Left ventricle myocardium inferior (tissue), 1 donor: Measurements from ENCODE around the gene ETFDH. TPM values are rescaled to one million over a fixed set of nuclear protein-coding genes. Genes with fewer than 3 reads are reported as not detected.
"Not testable (repeated sequence)": the region's sequence is repeated elsewhere in the genome, so short reads cannot be mapped to it uniquely, and the experiment has no call there.

Experiments
- DNase-seq: peaks from one replicate; pipeline ENCODE4 v3.0.0-alpha.2; 2020
- H3K27ac ChIP-seq: fragments of 200-600 bp; replicated peaks from 2 replicates; pipeline ENCODE4 v1.8.0; 2021
- H3K27me3 ChIP-seq: fragments of 200-600 bp; 2 replicates; pipeline ENCODE4 v1.8.0; 2021; ENCODE audit warnings: low read depth
- H3K36me3 ChIP-seq: fragments of 200-600 bp; 2 replicates; pipeline ENCODE4 v1.8.0; 2021
- H3K4me1 ChIP-seq: fragments of 200-600 bp; 2 replicates; pipeline ENCODE4 v1.8.0; 2021
- H3K4me3 ChIP-seq: fragments of 200-600 bp; 2 replicates; pipeline ENCODE4 v1.8.0; 2021; ENCODE audit warnings: mild to moderate bottlenecking, moderate library complexity
- H3K9me3 ChIP-seq: fragments of 200-600 bp; replicated peaks from 2 replicates; pipeline ENCODE4 v1.8.0; 2021
- intact Hi-C: fragments of 100-400 bp; cut with micrococcal nuclease; formaldehyde crosslinking; loops from one replicate; pipeline ENCODE4 v1.11.0; 2022
- total RNA-seq: library from RNA; stranded (reverse); fragmentation: NEBNext Ultra II Directional; extraction: Animal tissue kit (Norgen Biotek cat#: 25700); gene quantifications from one replicate; pipeline ENCODE4 v1.2.1, GENCODE V29; 2021
- TF ChIP-seq, protein P1 (sequence below): fragments of 200-600 bp; IDR thresholded peaks from 2 replicates; pipeline ENCODE4 v1.8.0; 2021; ENCODE audit warnings: antibody characterized with exemption, mild to moderate bottlenecking, borderline replicate concordance
- donor health status: DM: no; HTN: yes; CAD: no; lungs with severe emphysema.

The ETFDH gene
- total RNA-seq, 1 donor from 2014 or later, result 283 TPM

DNA sequence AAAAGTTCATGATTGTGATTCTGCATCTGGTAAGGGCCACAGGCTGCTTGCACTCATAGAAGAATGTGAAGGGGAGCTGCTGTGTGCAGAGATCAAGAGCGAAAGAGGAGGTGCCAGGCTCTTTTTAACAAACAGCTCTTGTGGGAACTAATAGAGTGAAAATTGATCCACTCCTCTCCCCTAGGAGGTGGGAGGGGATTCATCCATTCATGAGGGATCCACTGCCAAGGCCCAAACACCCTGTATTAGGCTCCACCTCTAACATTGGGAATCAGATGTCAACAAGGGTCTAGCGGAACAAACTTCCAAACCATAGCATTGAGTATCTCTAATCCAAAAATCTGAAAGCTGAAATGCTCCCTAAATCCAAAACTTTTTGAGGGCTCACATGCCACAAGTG lies 67.5 kb downstream of the ETFDH start:
- intact Hi-C loops, result loop anchor here (10.0 kb wide), 1 partner anchor 705 kb away; no protein-coding TSS in a partner anchor
- Histone ChIP-seq H3K4me3 (no peak overlapping the region), H3K9me3 (peaks cover 5% of the 10 kb centered on the region), H3K36me3 (no peaks in the 10 kb centered on the region), H3K4me1 (no peaks in the 10 kb centered on the region), H3K27ac (no peak overlapping the region), H3K27me3 (no peaks in the 10 kb centered on the region)
- TF ChIP-seq, protein P1, sequence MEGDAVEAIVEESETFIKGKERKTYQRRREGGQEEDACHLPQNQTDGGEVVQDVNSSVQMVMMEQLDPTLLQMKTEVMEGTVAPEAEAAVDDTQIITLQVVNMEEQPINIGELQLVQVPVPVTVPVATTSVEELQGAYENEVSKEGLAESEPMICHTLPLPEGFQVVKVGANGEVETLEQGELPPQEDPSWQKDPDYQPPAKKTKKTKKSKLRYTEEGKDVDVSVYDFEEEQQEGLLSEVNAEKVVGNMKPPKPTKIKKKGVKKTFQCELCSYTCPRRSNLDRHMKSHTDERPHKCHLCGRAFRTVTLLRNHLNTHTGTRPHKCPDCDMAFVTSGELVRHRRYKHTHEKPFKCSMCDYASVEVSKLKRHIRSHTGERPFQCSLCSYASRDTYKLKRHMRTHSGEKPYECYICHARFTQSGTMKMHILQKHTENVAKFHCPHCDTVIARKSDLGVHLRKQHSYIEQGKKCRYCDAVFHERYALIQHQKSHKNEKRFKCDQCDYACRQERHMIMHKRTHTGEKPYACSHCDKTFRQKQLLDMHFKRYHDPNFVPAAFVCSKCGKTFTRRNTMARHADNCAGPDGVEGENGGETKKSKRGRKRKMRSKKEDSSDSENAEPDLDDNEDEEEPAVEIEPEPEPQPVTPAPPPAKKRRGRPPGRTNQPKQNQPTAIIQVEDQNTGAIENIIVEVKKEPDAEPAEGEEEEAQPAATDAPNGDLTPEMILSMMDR, result no peak
- no peak for DNase-seq

GRCh38 chr4:158741326-158742021 lies 69.4 kb downstream of the ETFDH start:
- Histone ChIP-seq H3K27ac (no peak overlapping the region), H3K4me3 (no peak overlapping the region), H3K36me3 (no peaks in the 10 kb centered on the region), H3K9me3 (peaks cover 8% of the 10 kb centered on the region), H3K27me3 (no peaks in the 10 kb centered on the region), H3K4me1 (no peaks in the 10 kb centered on the region)
- TF ChIP-seq, protein P1, result no peak
- intact Hi-C loops, result no loop called here
- DNase-seq, result no peak

GRCh38 chr4:158746537-158746936 lies 74.4 kb downstream of the ETFDH start:
- DNase-seq, result not testable (repeated sequence)

DNA sequence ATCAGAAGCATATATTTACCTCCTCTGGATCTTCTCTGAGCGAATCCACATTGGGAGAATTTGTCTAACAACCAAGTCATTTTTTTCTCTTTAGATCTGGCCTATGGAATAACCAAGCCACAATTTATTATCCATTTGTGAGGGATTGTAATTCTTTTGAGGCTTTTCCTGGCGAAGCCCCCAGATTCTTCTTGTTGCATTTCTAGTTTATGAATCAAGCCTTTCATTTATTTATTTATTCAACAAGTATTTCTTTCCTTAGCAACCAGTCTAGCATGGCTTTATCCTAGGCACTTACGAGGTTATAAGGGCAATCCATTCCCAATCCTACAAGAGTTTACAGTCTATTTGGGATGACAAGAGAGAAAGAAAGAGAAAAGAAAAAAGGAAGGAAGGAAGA lies 78.3 kb downstream of the ETFDH start:
- TF ChIP-seq, protein P1, result no peak
- H3K9me3 ChIP-seq, result no peaks in the 10 kb centered on the region
- H3K27ac ChIP-seq, result no peak overlapping the region
- no peak for DNase-seq
- no peaks in the 10 kb centered on the region for H3K4me1 ChIP-seq
- no peak overlapping the region for H3K4me3 ChIP-seq
- H3K27me3 ChIP-seq, result no peaks in the 10 kb centered on the region
- no peaks in the 10 kb centered on the region for H3K36me3 ChIP-seq
- intact Hi-C loops, result no loop called here

More at GRCh38 chr4:158746537-158746936, 74.4 kb downstream of the ETFDH start:
- intact Hi-C loops, H3K9me3 ChIP-seq, H3K4me3 ChIP-seq, H3K27me3 ChIP-seq, H3K27ac ChIP-seq, H3K4me1 ChIP-seq, H3K36me3 ChIP-seq: not testable (repeated sequence)

GRCh38 chr4:158754385-158755180 lies 82.5 kb downstream of the ETFDH start:
- intact Hi-C loops, result no loop called here
- no peak for DNase-seq
- no peaks in the 10 kb centered on the region for H3K27me3 ChIP-seq

GRCh38 chr4:158755819-158756218 lies 83.7 kb downstream of the ETFDH start:
- H3K27me3 ChIP-seq, H3K4me3 ChIP-seq, H3K36me3 ChIP-seq, DNase-seq, H3K27ac ChIP-seq, intact Hi-C loops, H3K4me1 ChIP-seq: not testable (repeated sequence)
- H3K9me3 ChIP-seq, result peaks cover 16% of the 10 kb centered on the region

More at GRCh38 chr4:158754385-158755180, 82.5 kb downstream of the ETFDH start:
- H3K4me1 ChIP-seq, result no peaks in the 10 kb centered on the region
- no peak overlapping the region for H3K4me3 ChIP-seq
- no peak overlapping the region for H3K27ac ChIP-seq
- no peaks in the 10 kb centered on the region for H3K36me3 ChIP-seq
- H3K9me3 ChIP-seq, result peaks cover 16% of the 10 kb centered on the region
- TF ChIP-seq, protein P1, result no peak
